ENCODE data around the gene CAP2.

DNA sequence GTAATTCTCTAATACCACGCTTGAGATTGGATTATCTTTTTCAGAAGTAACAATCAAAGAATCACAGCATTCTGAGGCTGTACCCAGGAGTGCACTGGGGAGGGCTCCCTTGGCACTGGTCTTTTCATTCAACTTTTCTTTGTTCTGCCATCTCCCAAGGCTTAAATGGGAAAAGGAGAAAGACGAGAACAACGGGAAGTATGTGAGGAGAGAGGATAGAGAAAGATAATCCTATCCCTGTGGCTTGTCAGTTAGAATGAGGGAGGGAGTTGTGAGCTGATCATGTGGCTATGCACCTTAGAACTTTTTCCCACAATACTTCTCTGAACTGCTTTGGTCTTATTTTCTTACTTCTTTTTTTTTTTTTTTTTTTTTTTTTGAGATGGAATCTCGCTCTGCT lies 83.1 kb downstream of the CAP2 start:
- TF ChIP-seq POLR2A (IDR thresholded peaks at IDR 0.05), result no peak
- TF ChIP-seq, protein P1, sequence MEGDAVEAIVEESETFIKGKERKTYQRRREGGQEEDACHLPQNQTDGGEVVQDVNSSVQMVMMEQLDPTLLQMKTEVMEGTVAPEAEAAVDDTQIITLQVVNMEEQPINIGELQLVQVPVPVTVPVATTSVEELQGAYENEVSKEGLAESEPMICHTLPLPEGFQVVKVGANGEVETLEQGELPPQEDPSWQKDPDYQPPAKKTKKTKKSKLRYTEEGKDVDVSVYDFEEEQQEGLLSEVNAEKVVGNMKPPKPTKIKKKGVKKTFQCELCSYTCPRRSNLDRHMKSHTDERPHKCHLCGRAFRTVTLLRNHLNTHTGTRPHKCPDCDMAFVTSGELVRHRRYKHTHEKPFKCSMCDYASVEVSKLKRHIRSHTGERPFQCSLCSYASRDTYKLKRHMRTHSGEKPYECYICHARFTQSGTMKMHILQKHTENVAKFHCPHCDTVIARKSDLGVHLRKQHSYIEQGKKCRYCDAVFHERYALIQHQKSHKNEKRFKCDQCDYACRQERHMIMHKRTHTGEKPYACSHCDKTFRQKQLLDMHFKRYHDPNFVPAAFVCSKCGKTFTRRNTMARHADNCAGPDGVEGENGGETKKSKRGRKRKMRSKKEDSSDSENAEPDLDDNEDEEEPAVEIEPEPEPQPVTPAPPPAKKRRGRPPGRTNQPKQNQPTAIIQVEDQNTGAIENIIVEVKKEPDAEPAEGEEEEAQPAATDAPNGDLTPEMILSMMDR (IDR thresholded peaks at IDR 0.05), result no peak
